AG09309 (cell line): ENCODE data around the gene PARP3.

ENCODE experiments used
- DNase-seq: peaks from one replicate; pipeline ENCODE4 v3.0.0-alpha.2; 2010; ENCODE audit warnings: low read depth
- H3K4me3 ChIP-seq: 2 replicates; pipeline ENCODE4 v1.5.1; 2011; ENCODE audit warnings: mild to moderate bottlenecking, low read depth, low read length, moderate library complexity; ENCODE audit not compliant: control insufficient read depth
- CTCF ChIP-seq: IDR thresholded peaks from 2 replicates; pipeline ENCODE4 v1.5.1; 2011; ENCODE audit warnings: mild to moderate bottlenecking, low read depth, low read length, inconsistent platforms; ENCODE audit not compliant: insufficient read depth, control insufficient read depth; ENCODE audit errors: missing control alignments

Gene PARP3

GRCh38 chr3:51980253-51980652, 38.1 kb downstream of the PARP3 start:
- no peak overlapping the region for H3K4me3 ChIP-seq
- no peak for TF ChIP-seq CTCF
- DNase-seq = no peak

DNA sequence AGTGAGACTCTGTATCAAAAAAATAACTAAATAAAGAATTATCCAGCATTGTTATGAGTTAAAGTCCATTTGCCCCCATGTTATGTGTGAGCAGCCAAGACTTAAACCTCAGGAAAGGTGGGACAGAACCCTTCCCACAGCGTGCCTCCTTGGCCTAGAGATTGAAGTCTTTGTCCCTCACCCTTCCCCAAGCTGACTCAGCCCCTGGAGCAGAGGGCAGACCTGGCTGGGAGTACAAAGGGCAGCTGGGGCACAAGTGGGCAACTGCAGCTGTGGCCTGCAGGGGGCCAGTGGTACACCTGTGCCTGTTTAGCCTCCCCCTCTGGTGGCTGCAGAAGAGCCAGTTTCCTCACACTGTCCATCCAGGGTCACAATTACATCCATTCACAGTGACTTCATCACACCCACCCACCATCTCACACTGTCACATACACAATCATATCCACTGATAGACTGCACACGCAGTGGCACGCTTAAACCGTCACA, 40.2 kb downstream of the PARP3 start:
- peak; percentile 50 for TF ChIP-seq CTCF
- peak overlapping the region; percentile 69 for H3K4me3 ChIP-seq
- no peak for DNase-seq

DNA sequence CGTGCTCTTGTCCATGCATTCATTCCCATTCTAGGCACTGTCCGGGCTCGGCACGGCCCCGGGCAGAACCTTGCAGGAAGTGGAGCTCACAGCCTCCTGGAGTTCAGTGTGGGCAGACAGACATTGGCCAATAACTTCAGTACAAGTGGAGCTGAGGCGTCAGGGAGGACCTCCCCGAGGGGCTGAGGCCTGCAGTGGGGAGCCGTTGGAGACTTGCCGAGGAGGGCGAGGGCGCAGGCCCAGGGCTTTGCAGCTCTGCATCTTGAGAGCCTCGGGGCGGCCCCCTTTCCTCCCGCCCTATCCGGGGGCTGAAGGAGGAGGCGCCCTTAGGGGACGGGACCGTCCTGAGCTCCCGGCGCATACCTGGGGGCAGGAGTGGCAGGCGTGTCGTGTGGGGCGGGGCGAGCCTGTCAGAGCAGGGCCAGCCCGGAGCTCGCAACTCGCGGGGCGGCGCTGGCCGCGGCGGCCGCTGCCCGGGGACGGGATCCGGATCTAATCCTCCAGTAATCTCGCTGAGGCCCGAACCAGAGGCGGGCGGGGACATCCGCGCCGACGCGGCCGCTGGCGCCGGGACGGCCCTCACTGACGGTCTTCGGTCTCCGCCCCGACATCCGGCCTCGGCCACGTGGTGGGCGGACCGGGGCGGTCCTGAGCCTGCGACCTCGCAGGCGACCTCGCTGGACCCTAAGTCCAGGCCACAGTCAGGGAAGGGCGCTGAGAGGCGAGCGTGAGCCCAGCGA, 40.8 kb downstream of the PARP3 start, which contains the start of gene ACY1:
Gene ACY1 (plus strand): TSS at position 698 of the 740 bp plus-strand sequence. CDS start 530 bp downstream, outside the sequence.
- peak; percentile 38 for DNase-seq
- TF ChIP-seq CTCF = no peak
- H3K4me3 ChIP-seq = peak within 1 kb of the TSS; percentile 69

- no peak for DNase-seq
- no peak for TF ChIP-seq CTCF
- peak overlapping the region; percentile 69 for H3K4me3 ChIP-seq
Measured at GRCh38 chr3:51983578-51984268, 41.6 kb downstream of the PARP3 start.

DNA sequence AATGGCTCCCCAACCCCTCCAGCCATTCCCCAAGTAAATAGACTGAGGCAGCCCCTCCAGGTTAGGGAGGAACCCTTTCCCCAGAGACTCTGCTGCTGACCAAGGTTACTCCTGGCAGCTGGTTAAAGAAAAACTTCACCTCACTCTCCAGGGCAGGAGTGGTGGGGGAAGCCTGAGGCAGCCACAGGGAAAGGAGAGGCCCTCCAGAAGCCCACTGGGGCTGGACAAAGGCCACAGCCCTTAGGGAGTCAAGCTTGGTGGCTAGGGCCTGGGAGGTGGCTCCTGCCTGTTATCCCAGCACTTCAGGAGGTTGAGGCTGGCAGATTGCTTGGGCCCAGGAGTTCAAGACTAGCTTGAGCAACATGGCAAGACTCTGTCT, 42.1 kb downstream of the PARP3 start:
- H3K4me3 ChIP-seq = peak overlapping the region; percentile 69
- DNase-seq = no peak
- TF ChIP-seq CTCF = no peak

DNA sequence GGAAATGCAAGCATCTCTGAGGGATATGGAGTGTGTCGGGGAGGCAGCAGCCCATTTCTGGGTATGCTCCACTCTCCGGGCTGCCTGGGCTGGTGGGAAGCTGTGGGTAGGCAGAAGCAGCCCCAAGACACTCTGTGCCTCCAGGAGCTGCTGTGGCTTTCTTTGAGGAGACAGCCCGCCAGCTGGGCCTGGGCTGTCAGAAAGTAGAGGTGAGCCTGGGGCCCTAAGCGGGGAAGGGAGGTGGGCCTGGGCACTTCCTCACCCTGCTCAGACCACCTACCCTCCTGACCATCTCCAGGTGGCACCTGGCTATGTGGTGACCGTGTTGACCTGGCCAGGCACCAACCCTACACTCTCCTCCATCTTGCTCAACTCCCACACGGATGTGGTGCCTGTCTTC, 42.9 kb downstream of the PARP3 start:
- H3K4me3 ChIP-seq = no peak overlapping the region
- no peak for DNase-seq
- no peak for TF ChIP-seq CTCF
